ENCODE data around the gene IQGAP2. TPM values are rescaled to one million over a fixed set of nuclear protein-coding genes. Genes with fewer than 3 reads are reported as not detected.
A peak's percentile ranks its signal among the peaks of the same experiment; 100 is the strongest.
"Not testable (repeated sequence)": the region's sequence is repeated elsewhere in the genome, so short reads cannot be mapped to it uniquely, and the experiment has no call there.

The IQGAP2 gene
- total and polyA plus RNA-seq, 3 experiments from 2014 or later = 51.4 to 70.5 (median 62.5) TPM

GRCh38 chr5:76500633-76501393 lies 97.7 kb downstream of the IQGAP2 start:
- peaks cover 21% of the 10 kb centered on the region for H3K4me1 ChIP-seq (ENCODE audit: insufficient read depth, low read length)
- Mint-ChIP-seq H3K27ac (peak overlapping the region in 3 of 8 donors; percentile 26 to 68 (median 54)), H3K4me3 (no peak overlapping the region), H3K36me3 (peaks cover 0 to 10% (median 5%) of the 10 kb centered on the region in 3 donors), H3K27me3 (no peaks in the 10 kb centered on the region), H3K9me3 (no peaks in the 10 kb centered on the region), H3K4me1 (peaks cover 67 to 83% (median 81%) of the 10 kb centered on the region in 3 donors)
- H3K36me3 ChIP-seq (ENCODE audit: insufficient read depth, low read length) = no peaks in the 10 kb centered on the region
- ChIA-PET POLR2A (no interaction called here), CTCF (no interaction called here)
- no peak overlapping the region for H3K27ac ChIP-seq (ENCODE audit: low read depth, low read length)
- H3K27me3 ChIP-seq (ENCODE audit: insufficient read depth, low read length, poor library complexity, severe bottlenecking) = no peaks in the 10 kb centered on the region
- no peak for DNase-seq
- no peaks in the 10 kb centered on the region for H3K9me3 ChIP-seq (ENCODE audit: low read length)
- H3K4me3 ChIP-seq (ENCODE audit: low read length) = no peak overlapping the region

GRCh38 chr5:76503929-76504328 lies 100.8 kb downstream of the IQGAP2 start:
- peaks cover 57 to 84% (median 74%) of the 10 kb centered on the region in 3 donors for H3K4me1 Mint-ChIP-seq
- Histone ChIP-seq H3K4me3 (ENCODE audit: low read length) (no peak overlapping the region), H3K9me3 (ENCODE audit: low read length) (no peaks in the 10 kb centered on the region), H3K4me1 (ENCODE audit: insufficient read depth, low read length) (peaks cover 16% of the 10 kb centered on the region), H3K27me3 (ENCODE audit: insufficient read depth, low read length, poor library complexity, severe bottlenecking) (no peaks in the 10 kb centered on the region), H3K36me3 (ENCODE audit: insufficient read depth, low read length) (no peaks in the 10 kb centered on the region), H3K27ac (ENCODE audit: low read depth, low read length) (no peak overlapping the region)
- peaks cover 0 to 7% (median 4%) of the 10 kb centered on the region in 3 donors for H3K36me3 Mint-ChIP-seq
- POLR2A ChIA-PET = no interaction called here
- H3K4me3 Mint-ChIP-seq = no peak overlapping the region
- CTCF ChIA-PET = no interaction called here
- peak overlapping the region in 3 of 8 donors; percentile 23 to 61 (median 42) for H3K27ac Mint-ChIP-seq
- no peak for DNase-seq
- H3K27me3 Mint-ChIP-seq = no peaks in the 10 kb centered on the region
- H3K9me3 Mint-ChIP-seq = no peaks in the 10 kb centered on the region

GRCh38 chr5:76504901-76505564 lies 101.9 kb downstream of the IQGAP2 start:
- H3K36me3 Mint-ChIP-seq = peaks cover 0 to 7% (median 4%) of the 10 kb centered on the region in 3 donors
- CTCF ChIA-PET = interaction anchor here (1.4 kb wide), 1 partner anchor 38 kb away, joined by 4 read pairs; no protein-coding TSS in a partner anchor

GRCh38 chr5:76513476-76513875 lies 110.4 kb downstream of the IQGAP2 start:
- H3K9me3 ChIP-seq (ENCODE audit: low read length) = no peaks in the 10 kb centered on the region
- no peak overlapping the region for H3K27ac ChIP-seq (ENCODE audit: low read depth, low read length)
- ChIA-PET CTCF (interaction anchor here (1.1 kb wide), 1 partner anchor 23 kb away, joined by 3 read pairs; no protein-coding TSS in a partner anchor), POLR2A (no interaction called here)
- H3K4me1 Mint-ChIP-seq = peaks cover 40 to 78% (median 67%) of the 10 kb centered on the region in 3 donors
- peaks cover 0 to 1% of the 10 kb centered on the region in 2 donors for H3K27me3 Mint-ChIP-seq
- H3K36me3 Mint-ChIP-seq = peaks cover 0 to 31% (median 7%) of the 10 kb centered on the region in 3 donors
- H3K9me3 Mint-ChIP-seq = peaks cover 0 to 1% (median 0%) of the 10 kb centered on the region in 5 donors
- no peaks in the 10 kb centered on the region for H3K27me3 ChIP-seq (ENCODE audit: insufficient read depth, low read length, poor library complexity, severe bottlenecking)
- H3K36me3 ChIP-seq (ENCODE audit: insufficient read depth, low read length) = no peaks in the 10 kb centered on the region
- H3K4me1 ChIP-seq (ENCODE audit: insufficient read depth, low read length) = no peaks in the 10 kb centered on the region
- no peak overlapping the region for H3K4me3 Mint-ChIP-seq
- DNase-seq = no peak
- no peak overlapping the region for H3K4me3 ChIP-seq (ENCODE audit: low read length)
- peak overlapping the region in 4 of 8 donors; percentile 17 to 78 (median 51) for H3K27ac Mint-ChIP-seq

More at GRCh38 chr5:76504901-76505564, 101.9 kb downstream of the IQGAP2 start:
- peaks cover 0 to 1% of the 10 kb centered on the region in 2 donors for H3K27me3 Mint-ChIP-seq
- H3K9me3 Mint-ChIP-seq = no peaks in the 10 kb centered on the region
- H3K4me1 ChIP-seq (ENCODE audit: insufficient read depth, low read length) = peaks cover 16% of the 10 kb centered on the region
- peaks cover 48 to 77% (median 67%) of the 10 kb centered on the region in 3 donors for H3K4me1 Mint-ChIP-seq
- H3K36me3 ChIP-seq (ENCODE audit: insufficient read depth, low read length) = no peaks in the 10 kb centered on the region
- no peaks in the 10 kb centered on the region for H3K27me3 ChIP-seq (ENCODE audit: insufficient read depth, low read length, poor library complexity, severe bottlenecking)
- H3K4me3 ChIP-seq (ENCODE audit: low read length) = no peak overlapping the region
- H3K9me3 ChIP-seq (ENCODE audit: low read length) = no peaks in the 10 kb centered on the region
- peak overlapping the region in 7 of 8 donors; percentile 33 to 88 (median 47) for H3K27ac Mint-ChIP-seq
- no peak overlapping the region for H3K27ac ChIP-seq (ENCODE audit: low read depth, low read length)
- DNase-seq = no peak
- POLR2A ChIA-PET = no interaction called here
- no peak overlapping the region for H3K4me3 Mint-ChIP-seq

GRCh38 chr5:76514292-76514691 lies 111.2 kb downstream of the IQGAP2 start:
- Histone ChIP-seq H3K9me3 (ENCODE audit: low read length) (no peaks in the 10 kb centered on the region), H3K36me3 (ENCODE audit: insufficient read depth, low read length) (no peaks in the 10 kb centered on the region), H3K27me3 (ENCODE audit: insufficient read depth, low read length, poor library complexity, severe bottlenecking) (no peaks in the 10 kb centered on the region), H3K4me1 (ENCODE audit: insufficient read depth, low read length) (no peaks in the 10 kb centered on the region), H3K4me3 (ENCODE audit: low read length) (no peak overlapping the region), H3K27ac (ENCODE audit: low read depth, low read length) (no peak overlapping the region)
- Mint-ChIP-seq H3K27me3 (peaks cover 0 to 1% of the 10 kb centered on the region in 2 donors), H3K36me3 (peaks cover 0 to 31% (median 11%) of the 10 kb centered on the region in 3 donors), H3K9me3 (peaks cover 0 to 1% (median 0%) of the 10 kb centered on the region in 5 donors), H3K4me1 (peaks cover 45 to 74% (median 67%) of the 10 kb centered on the region in 3 donors), H3K27ac (peak overlapping the region in 6 of 8 donors; percentile 42 to 86 (median 61)), H3K4me3 (peak overlapping the region in 1 of 7 donors; percentile 2)
- no peak for DNase-seq
- ChIA-PET CTCF (interaction anchor here (1.0 kb wide), 1 partner anchor 18 kb away, joined by 3 read pairs; no protein-coding TSS in a partner anchor), POLR2A (no interaction called here)

- Mint-ChIP-seq H3K27ac (peak overlapping the region in 4 of 8 donors; percentile 48 to 86 (median 78)), H3K4me3 (peak overlapping the region in 1 of 7 donors; percentile 2), H3K27me3 (no peaks in the 10 kb centered on the region), H3K36me3 (peaks cover 0 to 31% (median 11%) of the 10 kb centered on the region in 3 donors), H3K9me3 (peaks cover 0 to 1% (median 0%) of the 10 kb centered on the region in 5 donors), H3K4me1 (peaks cover 48 to 78% (median 71%) of the 10 kb centered on the region in 3 donors)
- Histone ChIP-seq H3K27me3 (ENCODE audit: insufficient read depth, low read length, poor library complexity, severe bottlenecking) (no peaks in the 10 kb centered on the region), H3K9me3 (ENCODE audit: low read length) (no peaks in the 10 kb centered on the region), H3K4me1 (ENCODE audit: insufficient read depth, low read length) (no peaks in the 10 kb centered on the region), H3K4me3 (ENCODE audit: low read length) (no peak overlapping the region), H3K27ac (ENCODE audit: low read depth, low read length) (no peak overlapping the region), H3K36me3 (ENCODE audit: insufficient read depth, low read length) (no peaks in the 10 kb centered on the region)
- ChIA-PET POLR2A (no interaction called here), CTCF (interaction anchor here (1.0 kb wide), 1 partner anchor 19 kb away, joined by 3 read pairs; no protein-coding TSS in a partner anchor)
- no peak for DNase-seq
Measured at GRCh38 chr5:76514713-76515112, 111.6 kb downstream of the IQGAP2 start.

GRCh38 chr5:76517334-76517733 lies 114.2 kb downstream of the IQGAP2 start:
- CTCF ChIA-PET = no interaction called here
- no peaks in the 10 kb centered on the region for H3K27me3 ChIP-seq (ENCODE audit: insufficient read depth, low read length, poor library complexity, severe bottlenecking)
- H3K4me1 ChIP-seq (ENCODE audit: insufficient read depth, low read length) = peaks cover 16% of the 10 kb centered on the region
- Mint-ChIP-seq H3K27ac (no peak overlapping the region), H3K9me3 (no peaks in the 10 kb centered on the region), H3K36me3 (peaks cover under 1 to 18% (median 11%) of the 10 kb centered on the region in 3 donors), H3K27me3 (no peaks in the 10 kb centered on the region), H3K4me1 (peaks cover 59 to 82% (median 79%) of the 10 kb centered on the region in 3 donors), H3K4me3 (no peak overlapping the region)
- POLR2A ChIA-PET = no interaction called here
- DNase-seq = no peak
- no peak overlapping the region for H3K27ac ChIP-seq (ENCODE audit: low read depth, low read length)
- H3K9me3 ChIP-seq (ENCODE audit: low read length) = no peaks in the 10 kb centered on the region
- no peaks in the 10 kb centered on the region for H3K36me3 ChIP-seq (ENCODE audit: insufficient read depth, low read length)
- no peak overlapping the region for H3K4me3 ChIP-seq (ENCODE audit: low read length)

GRCh38 chr5:76518246-76518645 lies 115.2 kb downstream of the IQGAP2 start:
- H3K27ac ChIP-seq (ENCODE audit: low read depth, low read length); H3K36me3 ChIP-seq (ENCODE audit: insufficient read depth, low read length); H3K27ac Mint-ChIP-seq; POLR2A ChIA-PET; H3K4me3 Mint-ChIP-seq; DNase-seq; H3K4me3 ChIP-seq (ENCODE audit: low read length); H3K27me3 Mint-ChIP-seq; H3K27me3 ChIP-seq (ENCODE audit: insufficient read depth, low read length, poor library complexity, severe bottlenecking); H3K9me3 ChIP-seq (ENCODE audit: low read length); CTCF ChIA-PET; H3K9me3 Mint-ChIP-seq: not testable (repeated sequence)
- Mint-ChIP-seq H3K4me1 (peaks cover 63 to 84% (median 83%) of the 10 kb centered on the region in 3 donors), H3K36me3 (peaks cover 6 to 18% (median 11%) of the 10 kb centered on the region in 3 donors)
- peaks cover 21% of the 10 kb centered on the region for H3K4me1 ChIP-seq (ENCODE audit: insufficient read depth, low read length)
